HEK293 (cell line): ENCODE data around the gene COL9A3.

ENCODE experiments used
- HOXA7 ChIP-seq: sonication (generic); formaldehyde crosslinking; IDR thresholded peaks from 2 replicates; pipeline ENCODE4 v1.8.1; 2022; ENCODE audit warnings: missing genetic modification reagents, borderline replicate concordance
- KLF8 ChIP-seq: fragments of 450-650 bp; formaldehyde crosslinking; IDR thresholded peaks from 2 replicates; pipeline ENCODE4 v1.5.1; 2016; ENCODE audit warnings: missing biosample characterization, missing genetic modification characterization
- MZF1 ChIP-seq: fragments of 450-650 bp; formaldehyde crosslinking; IDR thresholded peaks from 2 replicates; pipeline ENCODE4 v1.5.1; 2017; ENCODE audit warnings: missing biosample characterization, missing genetic modification characterization, borderline replicate concordance
- TCF7L2 ChIP-seq: IDR thresholded peaks from 2 replicates; pipeline ENCODE4 v1.6.1; 2011; ENCODE audit warnings: low read depth, mild to moderate bottlenecking, inconsistent platforms, low read length, moderate library complexity, borderline replicate concordance
- YY2 ChIP-seq: fragments of 450-650 bp; formaldehyde crosslinking; IDR thresholded peaks from 2 replicates; pipeline ENCODE4 v1.5.1; 2016; ENCODE audit warnings: missing biosample characterization, missing genetic modification characterization
- ZBTB44 ChIP-seq: fragments of 450-650 bp; IDR thresholded peaks from 2 replicates; pipeline ENCODE4 v1.5.1; 2018; ENCODE audit warnings: missing biosample characterization, mild to moderate bottlenecking, missing genetic modification characterization
- ZEB2 ChIP-seq: fragments of 450-650 bp; formaldehyde crosslinking; IDR thresholded peaks from 2 replicates; pipeline ENCODE4 v1.5.1; 2016; ENCODE audit warnings: missing biosample characterization, missing genetic modification characterization
- ZFP69B ChIP-seq: fragments of 450-650 bp; formaldehyde crosslinking; IDR thresholded peaks from 2 replicates; pipeline ENCODE4 v1.5.1; 2016; ENCODE audit warnings: missing biosample characterization, missing genetic modification characterization
- ZNF146 ChIP-seq: fragments of 450-650 bp; formaldehyde crosslinking; IDR thresholded peaks from 2 replicates; pipeline ENCODE4 v1.5.1; 2016; ENCODE audit warnings: missing biosample characterization, missing genetic modification characterization
- ZNF211 ChIP-seq: fragments of 450-650 bp; formaldehyde crosslinking; IDR thresholded peaks from 2 replicates; pipeline ENCODE4 v1.5.1; 2016; ENCODE audit warnings: low read depth, missing biosample characterization, missing genetic modification characterization
- ZNF223 ChIP-seq: fragments of 450-650 bp; formaldehyde crosslinking; IDR thresholded peaks from 2 replicates; pipeline ENCODE4 v1.5.1; 2016; ENCODE audit warnings: missing biosample characterization, missing genetic modification characterization
- ZNF311 ChIP-seq: fragments of 450-650 bp; formaldehyde crosslinking; IDR thresholded peaks from 2 replicates; pipeline ENCODE4 v1.5.1; 2017; ENCODE audit warnings: missing biosample characterization, missing genetic modification characterization, borderline replicate concordance
- ZNF398 ChIP-seq: fragments of 450-650 bp; formaldehyde crosslinking; IDR thresholded peaks from 2 replicates; pipeline ENCODE4 v1.5.1; 2017; ENCODE audit warnings: missing biosample characterization, missing genetic modification characterization
- ZNF530 ChIP-seq: fragments of 450-650 bp; formaldehyde crosslinking; IDR thresholded peaks from 2 replicates; pipeline ENCODE4 v1.5.1; 2016; ENCODE audit warnings: low read depth, missing biosample characterization, missing genetic modification characterization
- ZNF560 ChIP-seq: fragments of 450-650 bp; formaldehyde crosslinking; IDR thresholded peaks from 2 replicates; pipeline ENCODE4 v1.5.1; 2017; ENCODE audit warnings: missing biosample characterization, missing genetic modification characterization, borderline replicate concordance
- ZNF561 ChIP-seq: fragments of 450-650 bp; IDR thresholded peaks from 2 replicates; pipeline ENCODE4 v1.5.1; 2018; ENCODE audit warnings: missing biosample characterization, missing genetic modification characterization, borderline replicate concordance
- ZNF623 ChIP-seq: fragments of 450-650 bp; formaldehyde crosslinking; IDR thresholded peaks from 2 replicates; pipeline ENCODE4 v1.5.1; 2016; ENCODE audit warnings: missing biosample characterization, missing genetic modification characterization
- ZNF629 ChIP-seq: fragments of 450-650 bp; formaldehyde crosslinking; IDR thresholded peaks from 2 replicates; pipeline ENCODE4 v1.5.1; 2017; ENCODE audit warnings: missing biosample characterization, missing genetic modification characterization
- ZNF658 ChIP-seq: fragments of 450-650 bp; formaldehyde crosslinking; IDR thresholded peaks from 2 replicates; pipeline ENCODE4; 2016; ENCODE audit warnings: missing biosample characterization, missing genetic modification characterization
- ZNF664 ChIP-seq: fragments of 450-650 bp; formaldehyde crosslinking; IDR thresholded peaks from 2 replicates; pipeline ENCODE4 v1.5.1; 2016; ENCODE audit warnings: missing biosample characterization, missing genetic modification characterization
- ZNF776 ChIP-seq: fragments of 450-650 bp; formaldehyde crosslinking; IDR thresholded peaks from 2 replicates; pipeline ENCODE4 v1.5.0; 2017; ENCODE audit warnings: missing biosample characterization, missing genetic modification characterization, borderline replicate concordance
- ZNF777 ChIP-seq: fragments of 450-650 bp; formaldehyde crosslinking; IDR thresholded peaks from 2 replicates; pipeline ENCODE4 v1.5.1; 2017; ENCODE audit warnings: missing biosample characterization, missing genetic modification characterization, borderline replicate concordance
- ZSCAN30 ChIP-seq: fragments of 450-650 bp; IDR thresholded peaks from 2 replicates; pipeline ENCODE4 v1.5.1; 2018; ENCODE audit warnings: missing biosample characterization, mild to moderate bottlenecking, missing genetic modification characterization, moderate library complexity
- TF ChIP-seq, protein P1 (sequence below): fragments of 450-650 bp; formaldehyde crosslinking; conservative IDR thresholded peaks from 2 replicates; pipeline ENCODE4 v1.5.1; 2016; ENCODE audit warnings: low read depth, missing biosample characterization, missing genetic modification characterization
- TF ChIP-seq, protein P2 (sequence below): fragments of 450-650 bp; formaldehyde crosslinking; IDR thresholded peaks from 2 replicates; pipeline ENCODE4 v1.5.1; 2016; ENCODE audit warnings: missing biosample characterization, missing genetic modification characterization, low read depth
- TF ChIP-seq, protein P3 (sequence below): fragments of 450-650 bp; formaldehyde crosslinking; IDR thresholded peaks from 2 replicates; pipeline ENCODE4 v1.5.1; 2016; ENCODE audit warnings: missing biosample characterization, missing genetic modification characterization

Gene COL9A3

GRCh38 chr20:62795023-62795761 lies 21.7 kb upstream of the COL9A3 start (continued):
- TF ChIP-seq ZNF560 (tag by site-specific recombination) (no peak), ZNF398 (tag by site-specific recombination) (no peak), ZNF561 (tag by site-specific recombination) (peak; percentile 61), ZNF777 (tag by site-specific recombination) (no peak), ZNF530 (no peak), YY2 (tag by site-specific recombination) (no peak), TCF7L2 (no peak), ZSCAN30 (no peak), ZNF223 (no peak), ZNF776 (tag by site-specific recombination) (no peak), ZNF664 (tag by site-specific recombination) (0 out of 2 replicates have a peak, but pooled peaks have one; percentile 2), ZFP69B (peak; percentile 5; the same call in 1 of the 2 replicates), ZEB2 (tag by site-specific recombination) (peak; percentile 53; the same call in 1 of the 2 replicates), MZF1 (no peak), ZNF211 (tag by site-specific recombination) (no peak), ZNF623 (tag by site-specific recombination) (0 out of 2 replicates have a peak, but pooled peaks have one; percentile 5), ZNF311 (tag by site-specific recombination) (no peak), ZNF629 (tag by site-specific recombination) (peak; percentile 3; the same call in 1 of the 2 replicates), HOXA7 (no peak), ZBTB44 (no peak), KLF8 (tag by site-specific recombination) (no peak; the same call in 1 of the 2 replicates), ZNF658 (no peak), ZNF146 (tag by site-specific recombination) (no peak)
- TF ChIP-seq, protein P1, sequence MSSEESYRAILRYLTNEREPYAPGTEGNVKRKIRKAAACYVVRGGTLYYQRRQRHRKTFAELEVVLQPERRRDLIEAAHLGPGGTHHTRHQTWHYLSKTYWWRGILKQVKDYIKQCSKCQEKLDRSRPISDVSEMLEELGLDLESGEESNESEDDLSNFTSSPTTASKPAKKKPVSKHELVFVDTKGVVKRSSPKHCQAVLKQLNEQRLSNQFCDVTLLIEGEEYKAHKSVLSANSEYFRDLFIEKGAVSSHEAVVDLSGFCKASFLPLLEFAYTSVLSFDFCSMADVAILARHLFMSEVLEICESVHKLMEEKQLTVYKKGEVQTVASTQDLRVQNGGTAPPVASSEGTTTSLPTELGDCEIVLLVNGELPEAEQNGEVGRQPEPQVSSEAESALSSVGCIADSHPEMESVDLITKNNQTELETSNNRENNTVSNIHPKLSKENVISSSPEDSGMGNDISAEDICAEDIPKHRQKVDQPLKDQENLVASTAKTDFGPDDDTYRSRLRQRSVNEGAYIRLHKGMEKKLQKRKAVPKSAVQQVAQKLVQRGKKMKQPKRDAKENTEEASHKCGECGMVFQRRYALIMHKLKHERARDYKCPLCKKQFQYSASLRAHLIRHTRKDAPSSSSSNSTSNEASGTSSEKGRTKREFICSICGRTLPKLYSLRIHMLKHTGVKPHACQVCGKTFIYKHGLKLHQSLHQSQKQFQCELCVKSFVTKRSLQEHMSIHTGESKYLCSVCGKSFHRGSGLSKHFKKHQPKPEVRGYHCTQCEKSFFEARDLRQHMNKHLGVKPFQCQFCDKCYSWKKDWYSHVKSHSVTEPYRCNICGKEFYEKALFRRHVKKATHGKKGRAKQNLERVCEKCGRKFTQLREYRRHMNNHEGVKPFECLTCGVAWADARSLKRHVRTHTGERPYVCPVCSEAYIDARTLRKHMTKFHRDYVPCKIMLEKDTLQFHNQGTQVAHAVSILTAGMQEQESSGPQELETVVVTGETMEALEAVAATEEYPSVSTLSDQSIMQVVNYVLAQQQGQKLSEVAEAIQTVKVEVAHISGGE (tag by site-specific recombination), result peak; percentile 15; the same call in 1 of the 2 replicates
- TF ChIP-seq, protein P2, sequence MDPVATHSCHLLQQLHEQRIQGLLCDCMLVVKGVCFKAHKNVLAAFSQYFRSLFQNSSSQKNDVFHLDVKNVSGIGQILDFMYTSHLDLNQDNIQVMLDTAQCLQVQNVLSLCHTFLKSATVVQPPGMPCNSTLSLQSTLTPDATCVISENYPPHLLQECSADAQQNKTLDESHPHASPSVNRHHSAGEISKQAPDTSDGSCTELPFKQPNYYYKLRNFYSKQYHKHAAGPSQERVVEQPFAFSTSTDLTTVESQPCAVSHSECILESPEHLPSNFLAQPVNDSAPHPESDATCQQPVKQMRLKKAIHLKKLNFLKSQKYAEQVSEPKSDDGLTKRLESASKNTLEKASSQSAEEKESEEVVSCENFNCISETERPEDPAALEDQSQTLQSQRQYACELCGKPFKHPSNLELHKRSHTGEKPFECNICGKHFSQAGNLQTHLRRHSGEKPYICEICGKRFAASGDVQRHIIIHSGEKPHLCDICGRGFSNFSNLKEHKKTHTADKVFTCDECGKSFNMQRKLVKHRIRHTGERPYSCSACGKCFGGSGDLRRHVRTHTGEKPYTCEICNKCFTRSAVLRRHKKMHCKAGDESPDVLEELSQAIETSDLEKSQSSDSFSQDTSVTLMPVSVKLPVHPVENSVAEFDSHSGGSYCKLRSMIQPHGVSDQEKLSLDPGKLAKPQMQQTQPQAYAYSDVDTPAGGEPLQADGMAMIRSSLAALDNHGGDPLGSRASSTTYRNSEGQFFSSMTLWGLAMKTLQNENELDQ (tag by site-specific recombination), result no peak
- TF ChIP-seq, protein P3, sequence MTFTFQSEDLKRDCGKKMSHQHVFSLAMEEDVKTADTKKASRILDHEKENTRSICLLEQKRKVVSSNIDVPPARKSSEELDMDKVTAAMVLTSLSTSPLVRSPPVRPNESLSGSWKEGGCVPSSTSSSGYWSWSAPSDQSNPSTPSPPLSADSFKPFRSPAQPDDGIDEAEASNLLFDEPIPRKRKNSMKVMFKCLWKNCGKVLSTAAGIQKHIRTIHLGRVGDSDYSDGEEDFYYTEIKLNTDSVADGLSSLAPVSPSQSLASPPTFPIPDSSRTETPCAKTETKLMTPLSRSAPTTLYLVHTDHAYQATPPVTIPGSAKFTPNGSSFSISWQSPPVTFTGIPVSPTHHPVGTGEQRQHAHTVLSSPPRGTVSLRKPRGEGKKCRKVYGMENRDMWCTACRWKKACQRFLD (tag by site-specific recombination), result no peak
